Neural crest cell (in vitro differentiated cells): ENCODE measurements around the gene C14orf93. TPM values are rescaled to one million over a fixed set of nuclear protein-coding genes. Genes with fewer than 3 reads are reported as not detected.

Source experiments
- DNase-seq: peaks from one replicate; pipeline ENCODE4 v3.0.0; 2021; ENCODE audit warnings: low read depth, mixed read lengths, low spot score
- H3K27ac Mint-ChIP-seq: one replicate; pipeline ENCODE4 v1.8.0; 2021; ENCODE audit warnings: mild to moderate bottlenecking, mixed read lengths; ENCODE audit not compliant: unreplicated experiment
- H3K27me3 Mint-ChIP-seq: 2 replicates; pipeline ENCODE4 v1.8.0; 2021; ENCODE audit warnings: low read depth, mild to moderate bottlenecking, mixed read lengths
- H3K36me3 Mint-ChIP-seq: 2 replicates; pipeline ENCODE4 v1.8.0; 2021; ENCODE audit warnings: low read depth, mild to moderate bottlenecking, mixed read lengths
- H3K4me1 Mint-ChIP-seq: 2 replicates; pipeline ENCODE4 v1.8.0; 2021; ENCODE audit warnings: mixed read lengths
- H3K4me3 Mint-ChIP-seq: one replicate; pipeline ENCODE4 v1.8.0; 2021; ENCODE audit warnings: mild to moderate bottlenecking, mixed read lengths
- H3K9me3 Mint-ChIP-seq: 2 replicates; pipeline ENCODE4 v1.8.0; 2021; ENCODE audit warnings: mixed read lengths
- CTCF ChIP-seq: fragments of 200-600 bp; sonication (generic); conservative IDR thresholded peaks from 2 replicates; pipeline ENCODE4 v1.5.0; 2021; ENCODE audit warnings: antibody characterized with exemption, mild to moderate bottlenecking
- total RNA-seq: library from RNA; stranded (reverse); gene quantifications from 2 replicates; pipeline ENCODE4 v1.2.1, GENCODE V29; 2021

The C14orf93 gene
- total RNA-seq, 1 donor from 2014 or later: 13.6 TPM

- Mint-ChIP-seq H3K36me3 (no peaks in the 10 kb centered on the region), H3K27me3 (no peaks in the 10 kb centered on the region), H3K4me3 (peak overlapping the region; percentile 44), H3K9me3 (no peaks in the 10 kb centered on the region), H3K4me1 (no peaks in the 10 kb centered on the region), H3K27ac (no peak overlapping the region)
- DNase-seq: peak; percentile 93
- TF ChIP-seq CTCF: peak; percentile 93
Observed at GRCh38 chr14:22986508-22987054, 23.4 kb downstream of the C14orf93 start.

- H3K36me3 Mint-ChIP-seq: no peaks in the 10 kb centered on the region
- no peaks in the 10 kb centered on the region for H3K4me1 Mint-ChIP-seq
- no peaks in the 10 kb centered on the region for H3K27me3 Mint-ChIP-seq
- H3K9me3 Mint-ChIP-seq: no peaks in the 10 kb centered on the region
- DNase-seq: no peak
- H3K27ac Mint-ChIP-seq: no peak overlapping the region
- peak overlapping the region; percentile 10 for H3K4me3 Mint-ChIP-seq
- no peak for TF ChIP-seq CTCF
Observed at GRCh38 chr14:22985894-22986507, 23.9 kb downstream of the C14orf93 start.

GRCh38 chr14:22984959-22985658 lies 24.8 kb downstream of the C14orf93 start:
- Mint-ChIP-seq H3K27me3 (no peaks in the 10 kb centered on the region), H3K4me3 (peak overlapping the region; percentile 8), H3K9me3 (no peaks in the 10 kb centered on the region), H3K4me1 (peaks cover 2% of the 10 kb centered on the region), H3K36me3 (no peaks in the 10 kb centered on the region), H3K27ac (no peak overlapping the region)
- TF ChIP-seq CTCF: no peak
- DNase-seq: no peak

GRCh38 chr14:22982477-22983245 lies 27.3 kb downstream of the C14orf93 start, which contains the start of gene AJUBA:
TSS of gene AJUBA (minus strand) at chr14:22982551. CDS start at chr14:22982266, 285 bp downstream.
- no peaks in the 10 kb centered on the region for H3K27me3 Mint-ChIP-seq
- peaks cover 26% of the 10 kb centered on the region for H3K4me1 Mint-ChIP-seq
- no peak within 1 kb of the TSS for H3K27ac Mint-ChIP-seq
- no peaks in the 10 kb centered on the region for H3K9me3 Mint-ChIP-seq
- no peak within 1 kb of the TSS for H3K4me3 Mint-ChIP-seq
- TF ChIP-seq CTCF: no peak
- no peaks in the 10 kb centered on the region for H3K36me3 Mint-ChIP-seq
- peak; percentile 82 for DNase-seq

- no peak overlapping the region for H3K4me3 Mint-ChIP-seq
- H3K27me3 Mint-ChIP-seq: no peaks in the 10 kb centered on the region
- H3K9me3 Mint-ChIP-seq: no peaks in the 10 kb centered on the region
- H3K4me1 Mint-ChIP-seq: peaks cover 33% of the 10 kb centered on the region
- no peak for TF ChIP-seq CTCF
- peak; percentile 17 for DNase-seq
- no peaks in the 10 kb centered on the region for H3K36me3 Mint-ChIP-seq
- H3K27ac Mint-ChIP-seq: no peak overlapping the region
Observed at GRCh38 chr14:22981876-22982476, 28.0 kb downstream of the C14orf93 start.
